ENCODE measurements around the gene PSMD3.
"Not testable (repeated sequence)": the region's sequence is repeated elsewhere in the genome, so short reads cannot be mapped to it uniquely, and the experiment has no call there.

Gene PSMD3

GRCh38 chr17:39994448-39994847 is 13.8 kb downstream of the PSMD3 start:
- no peak for TF ChIP-seq CTCF (IDR thresholded peaks at IDR 0.05; ENCODE audit: low read depth, low read length, missing control alignments)
- no peak for DNase-seq (ENCODE audit: extremely low read depth, low read depth)
- H3K4me3 ChIP-seq (replicated peaks; ENCODE audit: low read depth, low read length) = no peak overlapping the region

GRCh38 chr17:39995438-39995837 is 14.8 kb downstream of the PSMD3 start:
- TF ChIP-seq CTCF (IDR thresholded peaks at IDR 0.05; ENCODE audit: low read depth, low read length, missing control alignments) = no peak
- DNase-seq (ENCODE audit: extremely low read depth, low read depth) = no peak
- no peak overlapping the region for H3K4me3 ChIP-seq (replicated peaks; ENCODE audit: low read depth, low read length)

GRCh38 chr17:39996162-39996561 is 15.6 kb downstream of the PSMD3 start:
- no peak overlapping the region for H3K4me3 ChIP-seq (replicated peaks; ENCODE audit: low read depth, low read length)
- no peak for DNase-seq (ENCODE audit: extremely low read depth, low read depth)
- TF ChIP-seq CTCF (IDR thresholded peaks at IDR 0.05; ENCODE audit: low read depth, low read length, missing control alignments) = no peak

- DNase-seq (ENCODE audit: extremely low read depth, low read depth) = no peak
- no peak for TF ChIP-seq CTCF (IDR thresholded peaks at IDR 0.05; ENCODE audit: low read depth, low read length, missing control alignments)
Measured at GRCh38 chr17:39996800-39997199, 16.2 kb downstream of the PSMD3 start.

GRCh38 chr17:39997543-39997942 is 16.9 kb downstream of the PSMD3 start:
- no peak for DNase-seq (ENCODE audit: extremely low read depth, low read depth)
- H3K4me3 ChIP-seq (replicated peaks; ENCODE audit: low read depth, low read length) = no peak overlapping the region
- TF ChIP-seq CTCF (IDR thresholded peaks at IDR 0.05; ENCODE audit: low read depth, low read length, missing control alignments) = no peak

More at GRCh38 chr17:39996800-39997199, 16.2 kb downstream of the PSMD3 start:
- no peak overlapping the region for H3K4me3 ChIP-seq (replicated peaks; ENCODE audit: low read depth, low read length)

GRCh38 chr17:39999067-39999466 is 18.5 kb downstream of the PSMD3 start:
- DNase-seq (ENCODE audit: extremely low read depth, low read depth) = no peak
- H3K4me3 ChIP-seq (replicated peaks; ENCODE audit: low read depth, low read length) = no peak overlapping the region
- no peak for TF ChIP-seq CTCF (IDR thresholded peaks at IDR 0.05; ENCODE audit: low read depth, low read length, missing control alignments)

- no peak for DNase-seq (ENCODE audit: extremely low read depth, low read depth)
- H3K4me3 ChIP-seq (replicated peaks; ENCODE audit: low read depth, low read length) = no peak overlapping the region
- no peak for TF ChIP-seq CTCF (IDR thresholded peaks at IDR 0.05; ENCODE audit: low read depth, low read length, missing control alignments)
Measured at GRCh38 chr17:40000161-40000560, 19.6 kb downstream of the PSMD3 start.

GRCh38 chr17:40001335-40001734 is 20.7 kb downstream of the PSMD3 start:
- H3K4me3 ChIP-seq (replicated peaks; ENCODE audit: low read depth, low read length); DNase-seq (ENCODE audit: extremely low read depth, low read depth): not testable (repeated sequence)
